Neural progenitor cell (in vitro differentiated cells): ENCODE data around the gene C1orf216. TPM values are rescaled to one million over a fixed set of nuclear protein-coding genes. Genes with fewer than 3 reads are reported as not detected.

ENCODE experiments used
- DNase-seq: peaks from one replicate; pipeline ENCODE4 v3.0.0-alpha.2; 2016; ENCODE audit warnings: low spot score
- H2AFZ ChIP-seq: fragments of 200-600 bp; sonication (generic); replicated peaks from 2 replicates; pipeline ENCODE4 v1.6.1; 2016; ENCODE audit warnings: antibody characterized with exemption
- H3F3A ChIP-seq: fragments of 200-600 bp; sonication (generic); 2 replicates; pipeline ENCODE4 v1.6.1; 2016; ENCODE audit warnings: antibody characterized with exemption, low read depth
- H3K27ac ChIP-seq: fragments of 200-600 bp; sonication (generic); 2 replicates; pipeline ENCODE4 v1.5.1; 2016; ENCODE audit warnings: mild to moderate bottlenecking
- H3K27me3 ChIP-seq: fragments of 200-600 bp; sonication (generic); 2 replicates; pipeline ENCODE4 v1.6.1; 2016; ENCODE audit warnings: mild to moderate bottlenecking, moderate library complexity
- H3K36me3 ChIP-seq: fragments of 200-600 bp; sonication (generic); 2 replicates; pipeline ENCODE4 v1.5.1; 2016
- H3K4me1 ChIP-seq: fragments of 200-600 bp; sonication (generic); 2 replicates; pipeline ENCODE4 v1.6.1; 2016; ENCODE audit warnings: mixed run types
- H3K4me2 ChIP-seq: fragments of 200-600 bp; sonication (generic); 2 replicates; pipeline ENCODE4 v1.6.1; 2016
- H3K4me3 ChIP-seq: fragments of 200-600 bp; sonication (generic); 2 replicates; pipeline ENCODE4 v1.5.1; 2016
- H3K79me2 ChIP-seq: fragments of 200-600 bp; sonication (generic); 2 replicates; pipeline ENCODE4 v1.6.1; 2016; ENCODE audit warnings: low read depth
- H3K9ac ChIP-seq: fragments of 200-600 bp; sonication (generic); 2 replicates; pipeline ENCODE4 v1.6.1; 2016
- H3K9me3 ChIP-seq: fragments of 200-600 bp; sonication (generic); 2 replicates; pipeline ENCODE4 v1.5.1; 2016; ENCODE audit warnings: low read depth
- H4K20me1 ChIP-seq: fragments of 200-600 bp; sonication (generic); 2 replicates; pipeline ENCODE4 v1.6.1; 2016; ENCODE audit warnings: low read depth
- H3K27ac Mint-ChIP-seq: 3 replicates; pipeline ENCODE4 v1.8.0; 2021; ENCODE audit warnings: mixed read lengths
- H3K27me3 Mint-ChIP-seq: 2 replicates; pipeline ENCODE4 v1.8.0; 2022; ENCODE audit warnings: low read depth, mild to moderate bottlenecking, inconsistent platforms, moderate library complexity, mixed read lengths; ENCODE audit not compliant: insufficient read depth
- H3K36me3 Mint-ChIP-seq: 3 replicates; pipeline ENCODE4 v1.8.0; 2021; ENCODE audit warnings: mixed read lengths
- H3K4me1 Mint-ChIP-seq: 3 replicates; pipeline ENCODE4 v1.8.0; 2021; ENCODE audit warnings: mixed read lengths
- H3K4me3 Mint-ChIP-seq: 3 replicates; pipeline ENCODE4 v1.8.0; 2021; ENCODE audit warnings: mild to moderate bottlenecking, moderate library complexity, mixed read lengths
- H3K9me3 Mint-ChIP-seq: 3 replicates; pipeline ENCODE4 v1.8.0; 2020; ENCODE audit warnings: mixed read lengths
- EZH2 ChIP-seq: fragments of 200-600 bp; sonication (generic); IDR thresholded peaks from 2 replicates; pipeline ENCODE4 v1.6.1; 2017; ENCODE audit warnings: antibody characterized with exemption, mild to moderate bottlenecking, moderate library complexity
- EZH2phosphoT487 ChIP-seq: fragments of 200-600 bp; sonication (generic); IDR thresholded peaks from 2 replicates; pipeline ENCODE4 v1.6.1; 2017; ENCODE audit warnings: antibody characterized with exemption
- total RNA-seq: library from RNA; depleted of rRNA; stranded (reverse); fragments of >200 nt; gene quantifications from 2 replicates; pipeline ENCODE4 v1.2.3, GENCODE V29; 2015; ENCODE audit warnings: low replicate concordance
- TF ChIP-seq, protein P1 (sequence below): fragments of 200-600 bp; sonication (generic); IDR thresholded peaks from 2 replicates; pipeline ENCODE4 v1.5.1; 2017; ENCODE audit warnings: antibody characterized with exemption, mild to moderate bottlenecking

Gene C1orf216
- total RNA-seq, 1 donor from 2014 or later = 4.4 TPM

DNA sequence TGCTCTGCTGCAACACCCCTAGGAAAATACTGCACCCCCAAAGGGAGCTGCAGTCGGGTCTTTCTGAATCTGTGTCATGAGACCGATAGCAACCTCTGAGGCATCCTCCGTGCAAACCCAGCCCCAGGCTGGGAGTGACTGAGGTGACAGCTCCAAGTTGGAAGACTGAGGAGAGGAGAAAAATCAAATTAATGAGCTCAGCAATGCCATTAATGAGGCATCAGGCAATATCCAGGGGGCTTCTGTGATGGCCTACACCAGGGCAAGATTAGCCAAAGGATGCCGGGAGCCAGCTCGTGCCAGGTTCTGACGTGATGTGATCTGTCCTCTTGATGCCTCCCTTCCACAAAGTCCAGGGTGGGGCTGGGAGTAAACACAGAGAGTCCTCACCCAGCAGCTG is 46.6 kb downstream of the C1orf216 start:
- no peaks in the 10 kb centered on the region for H4K20me1 ChIP-seq
- H3K9me3 Mint-ChIP-seq = no peaks in the 10 kb centered on the region
- peaks cover 8% of the 10 kb centered on the region for H3K4me1 Mint-ChIP-seq
- no peak for DNase-seq
- no peak overlapping the region for H3K27ac ChIP-seq
- no peaks in the 10 kb centered on the region for H3K27me3 ChIP-seq
- peaks cover 9% of the 10 kb centered on the region for H3K27me3 Mint-ChIP-seq
- no peak overlapping the region for H2AFZ ChIP-seq
- no peak overlapping the region for H3K9ac ChIP-seq
- no peaks in the 10 kb centered on the region for H3K36me3 Mint-ChIP-seq
- no peaks in the 10 kb centered on the region for H3K79me2 ChIP-seq
- H3K36me3 ChIP-seq = no peaks in the 10 kb centered on the region
- TF ChIP-seq, protein P1, sequence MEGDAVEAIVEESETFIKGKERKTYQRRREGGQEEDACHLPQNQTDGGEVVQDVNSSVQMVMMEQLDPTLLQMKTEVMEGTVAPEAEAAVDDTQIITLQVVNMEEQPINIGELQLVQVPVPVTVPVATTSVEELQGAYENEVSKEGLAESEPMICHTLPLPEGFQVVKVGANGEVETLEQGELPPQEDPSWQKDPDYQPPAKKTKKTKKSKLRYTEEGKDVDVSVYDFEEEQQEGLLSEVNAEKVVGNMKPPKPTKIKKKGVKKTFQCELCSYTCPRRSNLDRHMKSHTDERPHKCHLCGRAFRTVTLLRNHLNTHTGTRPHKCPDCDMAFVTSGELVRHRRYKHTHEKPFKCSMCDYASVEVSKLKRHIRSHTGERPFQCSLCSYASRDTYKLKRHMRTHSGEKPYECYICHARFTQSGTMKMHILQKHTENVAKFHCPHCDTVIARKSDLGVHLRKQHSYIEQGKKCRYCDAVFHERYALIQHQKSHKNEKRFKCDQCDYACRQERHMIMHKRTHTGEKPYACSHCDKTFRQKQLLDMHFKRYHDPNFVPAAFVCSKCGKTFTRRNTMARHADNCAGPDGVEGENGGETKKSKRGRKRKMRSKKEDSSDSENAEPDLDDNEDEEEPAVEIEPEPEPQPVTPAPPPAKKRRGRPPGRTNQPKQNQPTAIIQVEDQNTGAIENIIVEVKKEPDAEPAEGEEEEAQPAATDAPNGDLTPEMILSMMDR = no peak
- no peak for TF ChIP-seq EZH2
- no peak for TF ChIP-seq EZH2phosphoT487
- no peaks in the 10 kb centered on the region for H3K9me3 ChIP-seq
- H3K4me1 ChIP-seq = peaks cover 13% of the 10 kb centered on the region
- no peak overlapping the region for H3K4me3 ChIP-seq
- H3F3A ChIP-seq = no peaks in the 10 kb centered on the region
- H3K4me2 ChIP-seq = no peak overlapping the region
- H3K4me3 Mint-ChIP-seq = no peak overlapping the region
- H3K27ac Mint-ChIP-seq = no peak overlapping the region

DNA sequence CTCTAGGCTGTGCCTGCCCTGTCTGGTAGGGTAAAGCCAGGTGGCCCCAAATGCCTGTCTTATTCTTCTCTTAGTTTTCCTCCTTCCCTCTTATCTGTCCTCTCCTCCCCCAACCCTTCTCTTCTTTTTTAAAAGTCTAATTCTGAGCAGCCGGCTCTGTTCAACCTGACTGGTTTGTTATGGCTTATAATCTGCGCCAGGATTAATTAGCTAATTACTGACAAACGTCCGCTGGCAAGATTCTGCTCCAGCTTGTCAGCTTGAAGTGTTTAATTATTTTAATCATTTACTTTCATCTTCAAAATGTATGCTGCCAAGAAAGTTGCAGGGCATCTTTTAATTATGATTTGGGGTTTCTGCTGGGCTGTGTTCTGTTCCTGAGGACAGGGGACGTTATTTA is 50.2 kb downstream of the C1orf216 start:
- H3K4me1 Mint-ChIP-seq = peaks cover 8% of the 10 kb centered on the region

DNA sequence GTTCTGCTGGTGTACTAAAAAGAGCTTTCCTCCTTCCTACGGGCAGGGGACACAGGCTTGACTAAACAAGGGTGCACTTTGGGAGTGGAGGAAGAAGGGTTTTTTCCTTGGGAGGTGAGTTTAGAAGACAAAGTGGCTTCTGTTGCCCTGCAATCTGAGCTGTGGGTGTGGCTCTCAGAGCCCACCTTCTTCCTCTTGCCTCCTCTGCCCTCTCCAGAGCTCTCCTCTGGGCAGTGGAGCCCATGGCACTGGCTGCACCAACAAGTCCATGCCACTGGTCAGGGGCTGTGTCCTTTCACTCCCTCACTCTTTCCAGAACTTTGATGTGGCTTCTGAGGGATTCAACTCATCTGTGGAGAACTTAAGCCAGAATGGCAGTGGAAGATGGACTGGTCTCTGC is 51.8 kb downstream of the C1orf216 start:
- Mint-ChIP-seq H3K27ac (no peak overlapping the region), H3K9me3 (no peaks in the 10 kb centered on the region), H3K4me1 (peaks cover 6% of the 10 kb centered on the region), H3K27me3 (peaks cover 12% of the 10 kb centered on the region), H3K4me3 (no peak overlapping the region), H3K36me3 (no peaks in the 10 kb centered on the region)
- no peak for DNase-seq
- H3K27ac ChIP-seq = no peak overlapping the region
- no peaks in the 10 kb centered on the region for H4K20me1 ChIP-seq
- H3K4me1 ChIP-seq = peaks cover 17% of the 10 kb centered on the region
- no peak overlapping the region for H3K9ac ChIP-seq
- H3K4me3 ChIP-seq = no peak overlapping the region
- TF ChIP-seq EZH2phosphoT487 = no peak
- TF ChIP-seq EZH2 = no peak
- TF ChIP-seq, protein P1 = no peak
- no peaks in the 10 kb centered on the region for H3K9me3 ChIP-seq
- no peaks in the 10 kb centered on the region for H3K79me2 ChIP-seq
- H2AFZ ChIP-seq = peak overlapping the region; percentile 82
- no peak overlapping the region for H3K4me2 ChIP-seq
- H3F3A ChIP-seq = no peaks in the 10 kb centered on the region
- peaks cover 3% of the 10 kb centered on the region for H3K27me3 ChIP-seq
- H3K36me3 ChIP-seq = no peaks in the 10 kb centered on the region

More for the DNA sequence above, 50.2 kb downstream of the C1orf216 start:
- no peaks in the 10 kb centered on the region for H3K36me3 ChIP-seq
- no peak overlapping the region for H3K4me3 ChIP-seq
- H3K9ac ChIP-seq = no peak overlapping the region
- no peak overlapping the region for H3K27ac ChIP-seq
- H3K27me3 ChIP-seq = peaks cover 3% of the 10 kb centered on the region
- H3K4me2 ChIP-seq = no peak overlapping the region
- no peaks in the 10 kb centered on the region for H3K9me3 ChIP-seq
- TF ChIP-seq EZH2 (no peak), EZH2phosphoT487 (no peak)
- TF ChIP-seq, protein P1 = no peak
- no peaks in the 10 kb centered on the region for H3F3A ChIP-seq
- DNase-seq = no peak
- Mint-ChIP-seq H3K9me3 (no peaks in the 10 kb centered on the region), H3K27me3 (peaks cover 10% of the 10 kb centered on the region), H3K27ac (no peak overlapping the region), H3K36me3 (no peaks in the 10 kb centered on the region), H3K4me3 (no peak overlapping the region)
- H4K20me1 ChIP-seq = no peaks in the 10 kb centered on the region
- H2AFZ ChIP-seq = no peak overlapping the region
- peaks cover 17% of the 10 kb centered on the region for H3K4me1 ChIP-seq
- no peaks in the 10 kb centered on the region for H3K79me2 ChIP-seq
